ENCODE results near the gene PMPCB. TPM values are rescaled to one million over a fixed set of nuclear protein-coding genes. Genes with fewer than 3 reads are reported as not detected.

The PMPCB gene
- total RNA-seq, 2 donors from 2014 or later, result 56.4 to 80.5 TPM

DNA sequence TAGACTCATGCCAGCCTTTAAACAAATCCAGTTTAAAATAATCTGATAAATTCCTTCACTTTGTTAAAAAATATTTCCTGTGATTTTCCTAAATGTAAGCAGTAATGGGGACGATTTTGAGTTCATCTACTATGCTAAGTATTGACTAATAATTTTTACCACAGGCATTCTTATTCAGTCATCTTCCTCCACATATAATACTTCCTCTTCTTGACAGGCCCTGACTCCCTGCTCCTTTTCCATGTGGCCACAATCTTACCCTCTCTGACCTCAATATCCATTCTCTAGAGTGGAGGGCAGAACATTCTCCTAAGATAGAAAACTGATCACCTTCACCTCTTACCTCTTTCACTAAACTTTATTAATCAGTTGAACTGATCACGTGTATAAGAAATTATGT lies 39.5 kb downstream of the PMPCB start:
- Histone ChIP-seq H3K27me3 (no peaks in the 10 kb centered on the region), H3K27ac (no peak overlapping the region), H3K4me1 (no peaks in the 10 kb centered on the region), H3K4me3 (no peak overlapping the region), H3K36me3 (no peaks in the 10 kb centered on the region), H3K9ac (ENCODE audit: low read depth in 2 of 2, low read length in 2 of 2) (no peak overlapping the region), H3K9me3 (no peaks in the 10 kb centered on the region)
- intact Hi-C loops (cut with DNase I), result loop anchor here (5.0 kb wide), 1 partner anchor 34 kb away; no protein-coding TSS in a partner anchor
- no peak for DNase-seq
- TF ChIP-seq, protein P1, sequence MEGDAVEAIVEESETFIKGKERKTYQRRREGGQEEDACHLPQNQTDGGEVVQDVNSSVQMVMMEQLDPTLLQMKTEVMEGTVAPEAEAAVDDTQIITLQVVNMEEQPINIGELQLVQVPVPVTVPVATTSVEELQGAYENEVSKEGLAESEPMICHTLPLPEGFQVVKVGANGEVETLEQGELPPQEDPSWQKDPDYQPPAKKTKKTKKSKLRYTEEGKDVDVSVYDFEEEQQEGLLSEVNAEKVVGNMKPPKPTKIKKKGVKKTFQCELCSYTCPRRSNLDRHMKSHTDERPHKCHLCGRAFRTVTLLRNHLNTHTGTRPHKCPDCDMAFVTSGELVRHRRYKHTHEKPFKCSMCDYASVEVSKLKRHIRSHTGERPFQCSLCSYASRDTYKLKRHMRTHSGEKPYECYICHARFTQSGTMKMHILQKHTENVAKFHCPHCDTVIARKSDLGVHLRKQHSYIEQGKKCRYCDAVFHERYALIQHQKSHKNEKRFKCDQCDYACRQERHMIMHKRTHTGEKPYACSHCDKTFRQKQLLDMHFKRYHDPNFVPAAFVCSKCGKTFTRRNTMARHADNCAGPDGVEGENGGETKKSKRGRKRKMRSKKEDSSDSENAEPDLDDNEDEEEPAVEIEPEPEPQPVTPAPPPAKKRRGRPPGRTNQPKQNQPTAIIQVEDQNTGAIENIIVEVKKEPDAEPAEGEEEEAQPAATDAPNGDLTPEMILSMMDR (IDR thresholded peaks at IDR 0.05), result no peak

DNA sequence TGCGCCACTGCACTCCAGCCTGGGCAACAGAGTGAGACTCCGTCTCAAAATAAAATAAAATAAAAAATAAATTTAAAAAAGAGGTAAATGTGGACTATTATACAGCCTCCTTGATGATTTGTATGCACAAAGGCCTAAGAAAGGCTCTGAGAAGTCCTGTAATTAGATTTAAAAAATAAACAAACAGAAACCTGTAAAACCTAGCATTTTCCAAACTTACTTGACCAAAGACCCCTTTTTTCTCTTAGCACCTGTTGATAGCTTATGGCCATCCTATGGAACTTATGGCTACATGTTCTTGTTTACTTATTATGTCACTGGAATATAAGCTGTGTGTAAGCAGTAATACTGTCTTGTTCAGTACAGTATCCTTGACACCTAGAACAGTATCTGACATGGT lies 41.6 kb downstream of the PMPCB start:
- intact Hi-C loops (cut with DNase I), result loop anchor here (5.0 kb wide), 1 partner anchor 37 kb away; no protein-coding TSS in a partner anchor
- TF ChIP-seq, protein P1 (IDR thresholded peaks at IDR 0.05), result no peak
- H3K4me3 ChIP-seq, result no peak overlapping the region
- H3K27me3 ChIP-seq, result no peaks in the 10 kb centered on the region
- H3K9me3 ChIP-seq, result no peaks in the 10 kb centered on the region
- peaks cover 7% of the 10 kb centered on the region for H3K4me1 ChIP-seq
- no peak overlapping the region for H3K27ac ChIP-seq
- H3K36me3 ChIP-seq, result no peaks in the 10 kb centered on the region
- no peak overlapping the region for H3K9ac ChIP-seq (ENCODE audit: low read depth in 2 of 2, low read length in 2 of 2)
- DNase-seq, result no peak

DNA sequence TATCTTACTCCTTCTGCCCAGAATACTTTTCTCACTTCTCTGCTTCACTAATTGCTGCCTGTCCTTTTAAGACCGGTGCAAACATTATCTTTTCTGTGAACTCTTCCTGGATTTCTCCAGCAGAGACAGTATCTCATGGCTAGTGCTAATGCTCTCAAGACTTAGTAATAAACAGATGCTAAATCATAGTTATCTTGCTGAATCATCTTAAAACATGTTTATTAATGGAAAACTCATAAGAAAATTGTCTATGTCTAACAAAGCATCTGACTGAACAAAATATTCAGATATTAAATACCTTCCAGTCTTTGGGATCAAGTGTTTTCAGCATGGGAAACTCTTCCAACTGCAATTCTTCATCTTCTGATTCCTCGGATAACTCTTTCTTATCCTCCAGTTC lies 44.2 kb downstream of the PMPCB start:
- Histone ChIP-seq H3K27me3 (no peaks in the 10 kb centered on the region), H3K9me3 (no peaks in the 10 kb centered on the region), H3K4me1 (peaks cover 7% of the 10 kb centered on the region), H3K36me3 (no peaks in the 10 kb centered on the region), H3K27ac (no peak overlapping the region), H3K9ac (ENCODE audit: low read depth in 2 of 2, low read length in 2 of 2) (no peak overlapping the region), H3K4me3 (no peak overlapping the region)
- no peak for DNase-seq
- intact Hi-C loops (cut with DNase I), result no loop called here
- TF ChIP-seq, protein P1 (IDR thresholded peaks at IDR 0.05), result no peak

DNA sequence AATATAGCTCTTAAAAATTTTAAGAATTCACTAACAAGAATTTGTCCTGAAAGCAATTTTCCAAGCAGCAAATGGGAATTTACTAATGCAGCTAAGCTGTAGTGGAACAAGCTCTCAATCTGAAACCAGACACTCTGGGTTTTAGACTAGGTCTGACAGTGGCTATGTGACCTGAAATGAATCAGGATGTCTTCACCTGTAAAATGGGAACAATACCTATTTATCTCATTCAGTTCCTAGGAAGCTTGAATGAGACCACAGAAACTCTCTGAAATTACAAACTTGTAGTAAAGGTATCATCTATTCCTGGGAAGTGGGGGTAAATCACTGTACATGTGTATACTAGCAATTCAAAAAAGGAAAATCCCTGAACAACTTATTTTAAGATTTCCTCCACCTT lies 46.1 kb downstream of the PMPCB start:
- Histone ChIP-seq H3K27me3 (no peaks in the 10 kb centered on the region), H3K36me3 (no peaks in the 10 kb centered on the region), H3K4me1 (peaks cover 7% of the 10 kb centered on the region), H3K4me3 (peak overlapping the region; percentile 99), H3K9ac (ENCODE audit: low read depth in 2 of 2, low read length in 2 of 2) (peak overlapping the region; percentile 95 to 98), H3K27ac (no peak overlapping the region), H3K9me3 (no peaks in the 10 kb centered on the region)
- no peak for DNase-seq
- intact Hi-C loops (cut with DNase I), result no loop called here
- TF ChIP-seq, protein P1 (IDR thresholded peaks at IDR 0.05), result no peak

DNA sequence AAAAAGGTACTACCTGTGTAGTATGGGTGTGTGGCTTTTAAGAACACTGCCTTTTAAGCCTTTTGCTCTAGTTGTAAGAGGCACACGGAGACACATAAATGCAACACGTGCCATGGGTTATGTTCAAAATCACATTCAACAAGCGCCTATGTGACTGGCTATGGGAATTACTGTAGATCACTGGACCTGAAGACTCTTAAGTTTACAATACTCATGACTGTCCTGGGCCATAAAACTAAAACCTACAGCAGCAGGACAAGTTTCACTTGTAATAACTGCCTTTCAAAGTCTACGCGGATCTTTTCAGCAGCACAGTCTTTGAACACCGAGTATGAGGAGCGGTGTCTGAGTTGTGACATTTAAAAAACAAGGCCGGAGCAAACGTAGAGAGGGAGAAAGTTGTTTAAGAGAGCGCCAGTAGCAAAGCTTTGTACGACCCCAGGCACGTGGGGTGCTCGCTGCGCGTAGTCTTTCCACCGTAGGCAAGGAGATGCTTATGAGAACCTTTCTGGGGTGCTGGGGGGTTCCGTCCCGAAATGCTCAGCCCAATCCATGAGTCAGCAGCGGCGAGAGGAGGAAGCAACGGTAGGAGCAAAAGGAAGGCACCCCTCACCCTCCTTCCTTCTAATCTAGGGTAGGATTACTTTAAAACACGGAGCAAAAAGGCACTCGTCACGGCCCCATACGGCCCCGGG lies 46.7 kb downstream of the PMPCB start:
- peak; percentile 39 for DNase-seq
- intact Hi-C loops (cut with DNase I), result no loop called here
- TF ChIP-seq, protein P1 (IDR thresholded peaks at IDR 0.05), result no peak

More for the DNA sequence above, 46.7 kb downstream of the PMPCB start:
- peak overlapping the region; percentile 95 to 98 for H3K9ac ChIP-seq (ENCODE audit: low read depth in 2 of 2, low read length in 2 of 2)
- H3K9me3 ChIP-seq, result no peaks in the 10 kb centered on the region
- H3K4me1 ChIP-seq, result peaks cover 7% of the 10 kb centered on the region
- H3K36me3 ChIP-seq, result no peaks in the 10 kb centered on the region
- H3K27me3 ChIP-seq, result no peaks in the 10 kb centered on the region
- H3K27ac ChIP-seq, result peak overlapping the region; percentile 83
- peak overlapping the region; percentile 99 for H3K4me3 ChIP-seq
